ENCODE data around the gene KCNQ5. TPM values are rescaled to one million over a fixed set of nuclear protein-coding genes. Genes with fewer than 3 reads are reported as not detected.

Gene KCNQ5
- total and polyA plus RNA-seq, 4 donors, result 0.15 to 8.1 (median 2.4) TPM

DNA sequence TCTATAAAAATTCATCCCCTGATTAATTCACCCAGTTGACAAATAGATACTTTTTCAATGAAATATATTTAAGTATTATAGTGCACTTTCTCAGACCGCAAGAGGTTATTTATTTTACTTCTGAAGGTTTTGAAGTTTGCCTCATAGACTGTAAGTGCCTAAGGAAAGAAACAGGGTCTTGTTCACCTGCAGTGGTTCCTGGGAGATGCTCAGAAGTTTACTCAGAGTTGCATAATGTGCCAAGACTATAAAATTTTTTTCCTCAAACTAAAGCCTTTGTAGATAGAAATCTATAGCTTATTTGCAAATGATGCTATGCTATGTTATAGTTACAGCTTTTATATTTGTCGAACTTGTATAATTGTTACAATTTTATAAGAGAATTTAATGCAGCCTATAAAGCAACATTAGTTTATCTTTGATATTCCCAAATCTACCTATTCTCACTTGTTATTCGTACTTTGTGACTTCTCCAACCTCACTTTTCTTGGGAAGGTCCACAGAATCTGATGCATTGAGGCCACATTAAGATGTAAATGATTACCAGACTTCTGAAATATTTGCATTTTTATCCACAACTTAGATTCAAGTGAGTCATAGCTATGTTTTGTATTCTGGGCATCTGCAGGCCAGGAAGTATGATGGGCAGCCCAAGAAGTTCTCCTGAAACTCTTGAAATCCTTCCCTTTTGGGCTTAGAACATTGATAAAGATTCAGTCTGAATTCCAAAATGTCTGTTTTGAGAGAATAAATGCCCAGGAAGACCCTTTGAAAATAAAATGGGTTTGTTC lies 35.7 kb downstream of the KCNQ5 start:
- H3K27me3 ChIP-seq (ENCODE audit: control insufficient read depth in 1 of 2, insufficient read depth in 2 of 2, low read length in 1 of 2), result no peaks in the 10 kb centered on the region
- DNase-seq, result no peak
- H3K4me3 ChIP-seq (ENCODE audit: low read length in 2 of 2), result no peak overlapping the region
- H3K27ac ChIP-seq (ENCODE audit: low read depth in 1 of 2, low read length in 2 of 2), result no peak overlapping the region
- no peaks in the 10 kb centered on the region for H3K9me3 ChIP-seq (ENCODE audit: control insufficient read depth, low read length)
- no peak for ATAC-seq (ENCODE audit: low FRiP score)
- H3K36me3 ChIP-seq (ENCODE audit: control insufficient read depth in 1 of 2, insufficient read depth in 2 of 2, low read length in 1 of 2), result no peaks in the 10 kb centered on the region
- intact Hi-C loops (cut with DNase I), result no loop called here
- peaks cover 0 to 1% of the 10 kb centered on the region in 2 donors for H3K4me1 ChIP-seq (ENCODE audit: control insufficient read depth in 1 of 2, insufficient read depth in 2 of 2, low read length in 2 of 2)
- 97 to 98% methylated on average over 3 of the region's 3 CpGs for WGBS, 2 donors

DNA sequence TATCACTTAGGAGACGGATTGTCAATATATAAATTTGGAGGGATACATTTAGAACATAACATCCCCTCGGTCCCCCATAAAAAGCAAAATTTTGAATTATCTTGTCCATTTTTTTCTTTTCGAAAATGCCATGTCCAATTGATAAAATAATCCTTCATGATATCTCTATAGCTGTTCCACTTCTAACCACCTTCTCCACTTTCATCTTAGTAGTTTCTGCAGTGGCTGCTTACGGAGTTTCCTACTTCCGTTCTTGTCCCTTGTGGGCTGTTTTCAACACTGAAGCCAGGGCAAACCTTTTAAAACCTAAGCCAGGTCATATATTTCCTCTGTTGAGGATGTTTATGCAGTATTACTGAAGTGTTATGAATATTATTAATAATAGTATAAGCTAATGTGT lies 37.9 kb downstream of the KCNQ5 start:
- 96 to 97% methylated on average over 5 of the region's 5 CpGs for WGBS, 2 donors
- H3K4me3 ChIP-seq (ENCODE audit: low read length in 2 of 2), result no peak overlapping the region
- no peaks in the 10 kb centered on the region for H3K4me1 ChIP-seq (ENCODE audit: control insufficient read depth in 1 of 2, insufficient read depth in 2 of 2, low read length in 2 of 2)
- no peaks in the 10 kb centered on the region for H3K36me3 ChIP-seq (ENCODE audit: control insufficient read depth in 1 of 2, insufficient read depth in 2 of 2, low read length in 1 of 2)
- ATAC-seq (ENCODE audit: low FRiP score) (no peak), DNase-seq (no peak)
- no peaks in the 10 kb centered on the region for H3K9me3 ChIP-seq (ENCODE audit: control insufficient read depth, low read length)
- no peaks in the 10 kb centered on the region for H3K27me3 ChIP-seq (ENCODE audit: control insufficient read depth in 1 of 2, insufficient read depth in 2 of 2, low read length in 1 of 2)
- intact Hi-C loops (cut with DNase I), result no loop called here
- H3K27ac ChIP-seq (ENCODE audit: low read depth in 1 of 2, low read length in 2 of 2), result no peak overlapping the region

DNA sequence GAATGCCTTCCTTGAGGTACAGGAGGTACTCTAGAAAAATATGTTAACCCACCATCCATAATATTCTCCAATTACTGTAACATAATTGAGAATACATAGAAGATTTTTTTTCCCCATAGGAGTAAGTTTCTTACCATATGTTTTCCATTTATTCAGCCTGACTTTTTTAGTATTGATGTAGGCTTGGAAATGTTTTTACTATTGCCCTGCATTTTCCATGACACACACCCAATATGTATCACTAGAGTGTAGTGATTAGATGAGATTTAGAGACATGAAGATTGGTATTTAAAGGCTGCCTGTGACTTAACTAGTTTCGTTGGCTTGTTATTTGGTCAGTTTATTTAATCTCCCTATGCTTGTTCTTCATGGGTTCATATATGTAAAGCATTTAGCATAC lies 39.5 kb downstream of the KCNQ5 start:
- intact Hi-C loops (cut with DNase I), result no loop called here
- ATAC-seq (ENCODE audit: low FRiP score) (no peak), DNase-seq (no peak)
- Histone ChIP-seq H3K27me3 (ENCODE audit: control insufficient read depth in 1 of 2, insufficient read depth in 2 of 2, low read length in 1 of 2) (no peaks in the 10 kb centered on the region), H3K4me1 (ENCODE audit: control insufficient read depth in 1 of 2, insufficient read depth in 2 of 2, low read length in 2 of 2) (no peaks in the 10 kb centered on the region), H3K9me3 (ENCODE audit: control insufficient read depth, low read length) (no peaks in the 10 kb centered on the region), H3K36me3 (ENCODE audit: control insufficient read depth in 1 of 2, insufficient read depth in 2 of 2, low read length in 1 of 2) (no peaks in the 10 kb centered on the region), H3K27ac (ENCODE audit: low read depth in 1 of 2, low read length in 2 of 2) (no peak overlapping the region), H3K4me3 (ENCODE audit: low read length in 2 of 2) (no peak overlapping the region)
- WGBS, 2 donors, result 92 to 98% methylated on average over 1 of the region's 1 CpG

DNA sequence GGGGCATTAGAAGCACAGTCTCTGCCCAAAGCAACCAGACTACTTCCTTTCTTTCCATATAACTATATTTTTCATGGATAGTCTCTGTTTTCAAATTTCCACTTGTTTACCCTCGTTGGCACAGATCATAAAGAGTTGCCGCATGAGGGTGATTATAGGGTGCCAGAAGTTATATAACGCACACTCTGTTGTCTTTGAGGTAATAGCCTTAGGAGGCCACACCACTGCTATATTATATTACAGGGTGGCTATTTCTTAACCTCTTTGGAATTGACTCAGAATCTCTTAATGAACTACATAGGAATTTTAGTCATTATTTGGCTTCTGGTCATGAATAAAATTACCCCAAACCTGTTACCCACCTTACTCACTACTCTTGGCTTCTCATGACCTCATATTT lies 43.7 kb downstream of the KCNQ5 start:
- ATAC-seq (ENCODE audit: low FRiP score) (no peak), DNase-seq (no peak)
- H3K4me1 ChIP-seq (ENCODE audit: control insufficient read depth in 1 of 2, insufficient read depth in 2 of 2, low read length in 2 of 2), result no peaks in the 10 kb centered on the region
- H3K4me3 ChIP-seq (ENCODE audit: low read length in 2 of 2), result no peak overlapping the region
- intact Hi-C loops (cut with DNase I), result no loop called here
- 90 to 95% methylated on average over 3 of the region's 3 CpGs for whole genome bisulfite sequencing, 2 donors
- H3K27ac ChIP-seq (ENCODE audit: low read depth in 1 of 2, low read length in 2 of 2), result no peak overlapping the region
- H3K36me3 ChIP-seq (ENCODE audit: control insufficient read depth in 1 of 2, insufficient read depth in 2 of 2, low read length in 1 of 2), result no peaks in the 10 kb centered on the region
- H3K9me3 ChIP-seq (ENCODE audit: control insufficient read depth, low read length), result no peaks in the 10 kb centered on the region
- no peaks in the 10 kb centered on the region for H3K27me3 ChIP-seq (ENCODE audit: control insufficient read depth in 1 of 2, insufficient read depth in 2 of 2, low read length in 1 of 2)

DNA sequence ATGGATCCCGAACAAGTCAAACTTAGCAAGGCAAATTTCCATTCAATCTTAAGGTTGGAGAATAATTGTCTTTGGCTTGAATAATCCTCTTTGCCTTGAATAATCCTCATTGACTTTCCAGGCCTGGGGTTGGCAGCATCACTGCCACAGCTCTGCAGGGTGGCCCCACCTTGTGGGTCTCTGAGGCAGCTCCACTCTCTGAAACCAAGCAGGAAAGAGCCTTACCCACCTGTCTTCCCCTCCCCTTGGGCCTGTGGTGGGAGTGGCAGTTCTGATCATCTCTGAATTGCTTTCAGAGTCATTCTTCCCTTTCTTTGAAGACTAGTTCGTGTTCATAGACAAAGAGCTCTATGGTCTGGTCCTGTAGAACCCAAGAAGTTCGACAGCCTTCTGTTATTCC lies 47.5 kb downstream of the KCNQ5 start:
- Histone ChIP-seq H3K27ac (ENCODE audit: low read depth in 1 of 2, low read length in 2 of 2) (no peak overlapping the region), H3K27me3 (ENCODE audit: control insufficient read depth in 1 of 2, insufficient read depth in 2 of 2, low read length in 1 of 2) (no peaks in the 10 kb centered on the region), H3K4me3 (ENCODE audit: low read length in 2 of 2) (no peak overlapping the region), H3K36me3 (ENCODE audit: control insufficient read depth in 1 of 2, insufficient read depth in 2 of 2, low read length in 1 of 2) (no peaks in the 10 kb centered on the region), H3K9me3 (ENCODE audit: control insufficient read depth, low read length) (no peaks in the 10 kb centered on the region), H3K4me1 (ENCODE audit: control insufficient read depth in 1 of 2, insufficient read depth in 2 of 2, low read length in 2 of 2) (no peaks in the 10 kb centered on the region)
- intact Hi-C loops (cut with DNase I), result no loop called here
- ATAC-seq (ENCODE audit: low FRiP score) (no peak), DNase-seq (no peak)
- 91 to 95% methylated on average over 3 of the region's 3 CpGs for WGBS, 2 donors

DNA sequence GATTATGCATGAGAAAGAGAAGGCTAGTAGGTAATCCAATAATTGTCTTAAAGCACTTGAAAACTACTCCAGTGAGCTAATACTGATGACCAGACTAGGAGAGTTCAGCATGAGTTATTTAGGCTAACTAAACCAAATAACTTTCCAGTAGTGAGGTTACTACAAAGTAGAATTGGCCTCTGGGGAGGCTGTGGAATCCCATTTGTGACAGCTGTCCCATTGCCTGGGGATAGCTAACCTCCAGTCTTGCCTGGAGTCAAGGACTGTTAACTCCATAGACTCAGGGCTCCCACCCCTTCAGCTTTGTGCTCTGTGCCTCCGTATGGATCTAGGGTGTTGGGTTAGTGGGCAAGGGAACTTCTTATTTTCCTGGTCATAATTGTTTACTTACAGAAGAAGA lies 51.0 kb downstream of the KCNQ5 start:
- intact Hi-C loops (cut with DNase I), result no loop called here
- DNase-seq (no peak), ATAC-seq (ENCODE audit: low FRiP score) (no peak)
- no peak overlapping the region for H3K4me3 ChIP-seq (ENCODE audit: low read length in 2 of 2)
- WGBS, 2 donors, result 45 to 59% methylated on average over 1 of the region's 1 CpG
- no peaks in the 10 kb centered on the region for H3K4me1 ChIP-seq (ENCODE audit: control insufficient read depth in 1 of 2, insufficient read depth in 2 of 2, low read length in 2 of 2)
- no peaks in the 10 kb centered on the region for H3K36me3 ChIP-seq (ENCODE audit: control insufficient read depth in 1 of 2, insufficient read depth in 2 of 2, low read length in 1 of 2)
- H3K27me3 ChIP-seq (ENCODE audit: control insufficient read depth in 1 of 2, insufficient read depth in 2 of 2, low read length in 1 of 2), result no peaks in the 10 kb centered on the region
- no peaks in the 10 kb centered on the region for H3K9me3 ChIP-seq (ENCODE audit: control insufficient read depth, low read length)
- H3K27ac ChIP-seq (ENCODE audit: low read depth in 1 of 2, low read length in 2 of 2), result no peak overlapping the region

DNA sequence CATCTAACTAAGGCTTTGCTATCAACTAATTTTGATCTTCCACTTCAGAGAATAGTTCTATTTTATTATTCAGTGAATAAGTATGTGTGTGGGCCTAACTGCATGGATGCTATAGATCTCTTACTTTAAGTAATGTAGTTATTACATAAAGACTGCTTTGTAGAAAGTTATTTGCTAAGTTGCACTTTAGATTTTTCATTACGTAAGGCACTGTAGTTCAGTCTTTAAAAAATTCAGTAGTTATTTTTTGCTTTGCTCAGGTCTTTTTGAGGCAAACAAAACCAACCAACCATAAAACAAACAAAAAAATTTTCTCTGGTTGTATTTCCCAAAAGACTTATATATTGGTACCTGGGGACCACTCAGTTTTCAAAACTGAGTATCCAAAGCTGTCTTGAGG lies 53.0 kb downstream of the KCNQ5 start:
- Histone ChIP-seq H3K4me3 (ENCODE audit: low read length in 2 of 2) (no peak overlapping the region), H3K27ac (ENCODE audit: low read depth in 1 of 2, low read length in 2 of 2) (no peak overlapping the region), H3K27me3 (ENCODE audit: control insufficient read depth in 1 of 2, insufficient read depth in 2 of 2, low read length in 1 of 2) (no peaks in the 10 kb centered on the region), H3K4me1 (ENCODE audit: control insufficient read depth in 1 of 2, insufficient read depth in 2 of 2, low read length in 2 of 2) (no peaks in the 10 kb centered on the region), H3K36me3 (ENCODE audit: control insufficient read depth in 1 of 2, insufficient read depth in 2 of 2, low read length in 1 of 2) (no peaks in the 10 kb centered on the region), H3K9me3 (ENCODE audit: control insufficient read depth, low read length) (no peaks in the 10 kb centered on the region)
- no peak for ATAC-seq (ENCODE audit: low FRiP score)
- 84 to 93% methylated on average over 1 of the region's 1 CpG for WGBS, 2 donors
- no peak for DNase-seq
- intact Hi-C loops (cut with DNase I), result no loop called here

DNA sequence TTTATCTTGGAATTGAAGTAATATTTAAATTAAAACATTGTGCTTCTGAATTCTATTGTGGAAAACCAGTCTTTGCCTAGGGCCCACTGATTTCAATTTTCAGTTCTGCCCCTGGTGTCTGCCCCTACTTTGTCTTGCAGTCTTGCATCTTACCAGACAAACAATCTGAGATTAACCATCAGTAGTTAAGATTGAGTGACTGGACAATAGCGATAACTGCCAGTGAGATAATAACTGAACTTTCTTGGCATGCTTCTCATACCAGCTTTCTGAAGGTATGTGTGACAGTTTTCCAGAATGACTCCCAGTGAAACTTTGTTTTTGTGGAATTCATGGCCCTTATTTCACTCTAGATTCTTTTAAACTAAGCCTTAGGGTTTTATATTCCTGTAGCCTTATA lies 53.5 kb downstream of the KCNQ5 start:
- H3K9me3 ChIP-seq (ENCODE audit: control insufficient read depth, low read length), result no peaks in the 10 kb centered on the region
- DNase-seq, result no peak
- no peaks in the 10 kb centered on the region for H3K4me1 ChIP-seq (ENCODE audit: control insufficient read depth in 1 of 2, insufficient read depth in 2 of 2, low read length in 2 of 2)
- ATAC-seq (ENCODE audit: low FRiP score), result no peak
- WGBS, 2 donors, result 15 to 21% methylated on average over 1 of the region's 1 CpG
- H3K36me3 ChIP-seq (ENCODE audit: control insufficient read depth in 1 of 2, insufficient read depth in 2 of 2, low read length in 1 of 2), result no peaks in the 10 kb centered on the region
- H3K4me3 ChIP-seq (ENCODE audit: low read length in 2 of 2), result no peak overlapping the region
- no peaks in the 10 kb centered on the region for H3K27me3 ChIP-seq (ENCODE audit: control insufficient read depth in 1 of 2, insufficient read depth in 2 of 2, low read length in 1 of 2)
- no peak overlapping the region for H3K27ac ChIP-seq (ENCODE audit: low read depth in 1 of 2, low read length in 2 of 2)
- intact Hi-C loops (cut with DNase I), result no loop called here

DNA sequence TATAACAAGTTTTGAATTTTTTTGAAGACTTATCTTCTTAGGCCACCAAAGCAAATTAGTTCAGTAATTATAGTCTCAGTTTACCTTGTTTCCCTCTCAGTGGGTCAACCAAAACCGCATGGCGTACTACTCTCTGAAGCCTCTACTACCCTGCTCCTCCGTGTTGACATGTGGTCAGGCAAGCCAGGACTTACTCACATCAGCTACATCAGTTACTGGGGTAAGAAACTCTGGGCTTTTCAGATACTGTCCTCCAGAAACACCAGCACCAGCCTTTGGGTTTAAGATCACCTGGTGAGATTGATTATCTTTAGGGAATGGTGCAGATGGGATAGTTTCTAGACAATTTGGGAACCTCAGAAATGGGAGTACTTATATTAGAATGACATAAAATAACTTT lies 55.1 kb downstream of the KCNQ5 start:
- Histone ChIP-seq H3K9me3 (ENCODE audit: control insufficient read depth, low read length) (no peaks in the 10 kb centered on the region), H3K4me1 (ENCODE audit: control insufficient read depth in 1 of 2, insufficient read depth in 2 of 2, low read length in 2 of 2) (no peaks in the 10 kb centered on the region), H3K36me3 (ENCODE audit: control insufficient read depth in 1 of 2, insufficient read depth in 2 of 2, low read length in 1 of 2) (no peaks in the 10 kb centered on the region), H3K4me3 (ENCODE audit: low read length in 2 of 2) (no peak overlapping the region), H3K27ac (ENCODE audit: low read depth in 1 of 2, low read length in 2 of 2) (no peak overlapping the region), H3K27me3 (ENCODE audit: control insufficient read depth in 1 of 2, insufficient read depth in 2 of 2, low read length in 1 of 2) (no peaks in the 10 kb centered on the region)
- intact Hi-C loops (cut with DNase I), result no loop called here
- ATAC-seq (ENCODE audit: low FRiP score) (no peak), DNase-seq (no peak)
- 92 to 93% methylated on average over 3 of the region's 3 CpGs for WGBS, 2 donors

Measured in aorta (tissue), 5 donors.